ENCODE results near the gene DNAH17. TPM values are rescaled to one million over a fixed set of nuclear protein-coding genes. Genes with fewer than 3 reads are reported as not detected.

Gene DNAH17
- total RNA-seq, 1 donor, result not detected

- H3K4me3 ChIP-seq (ENCODE audit: low read depth, low read length), result no peak overlapping the region
- TF ChIP-seq CTCF (IDR thresholded peaks at IDR 0.05; ENCODE audit: insufficient read depth, low read depth, low read length), result no peak
- DNase-seq (ENCODE audit: low read depth), result no peak
Observed at GRCh38 chr17:78575899-78576298, 1.3 kb downstream of the DNAH17 start.

GRCh38 chr17:78575340-78575739 lies 1.9 kb downstream of the DNAH17 start:
- no peak overlapping the region for H3K4me3 ChIP-seq (ENCODE audit: low read depth, low read length)
- no peak for TF ChIP-seq CTCF (IDR thresholded peaks at IDR 0.05; ENCODE audit: insufficient read depth, low read depth, low read length)
- DNase-seq (ENCODE audit: low read depth), result no peak

- DNase-seq (ENCODE audit: low read depth), result no peak
- no peak overlapping the region for H3K4me3 ChIP-seq (ENCODE audit: low read depth, low read length)
- no peak for TF ChIP-seq CTCF (IDR thresholded peaks at IDR 0.05; ENCODE audit: insufficient read depth, low read depth, low read length)
Observed at GRCh38 chr17:78573955-78574354, 3.2 kb downstream of the DNAH17 start.

GRCh38 chr17:78572239-78573205 lies 4.7 kb downstream of the DNAH17 start:
- TF ChIP-seq CTCF (IDR thresholded peaks at IDR 0.05; ENCODE audit: insufficient read depth, low read depth, low read length), result no peak
- H3K4me3 ChIP-seq (ENCODE audit: low read depth, low read length), result no peak overlapping the region
- no peak for DNase-seq (ENCODE audit: low read depth)

- no peak overlapping the region for H3K4me3 ChIP-seq (ENCODE audit: low read depth, low read length)
- no peak for TF ChIP-seq CTCF (IDR thresholded peaks at IDR 0.05; ENCODE audit: insufficient read depth, low read depth, low read length)
- no peak for DNase-seq (ENCODE audit: low read depth)
Observed at GRCh38 chr17:78571329-78571728, 5.9 kb downstream of the DNAH17 start.

- no peak overlapping the region for H3K4me3 ChIP-seq (ENCODE audit: low read depth, low read length)
- no peak for TF ChIP-seq CTCF (IDR thresholded peaks at IDR 0.05; ENCODE audit: insufficient read depth, low read depth, low read length)
- peak; percentile 86 for DNase-seq (ENCODE audit: low read depth)
Observed at GRCh38 chr17:78568494-78569115, 8.6 kb downstream of the DNAH17 start.

Data from fibroblast of villous mesenchyme (primary cell).